ENCODE results near the gene CDC16.
"Not testable (repeated sequence)": the region's sequence is repeated elsewhere in the genome, so short reads cannot be mapped to it uniquely, and the experiment has no call there.

CDC16 gene

GRCh38 chr13:114226699-114227323, 7.9 kb upstream of the CDC16 start:
- DNase-seq (ENCODE audit: low read depth in 3 of 3): peak; percentile 75 to 85 (median 84)

- DNase-seq (ENCODE audit: low read depth in 3 of 3): no peak
Measured at GRCh38 chr13:114227528-114227927, 7.2 kb upstream of the CDC16 start.

- no peak for DNase-seq (ENCODE audit: low read depth in 3 of 3)
Measured at GRCh38 chr13:114228176-114228575, 6.5 kb upstream of the CDC16 start.

GRCh38 chr13:114229506-114229905, 5.2 kb upstream of the CDC16 start:
- no peak for DNase-seq (ENCODE audit: low read depth in 3 of 3)

GRCh38 chr13:114230117-114230516, 4.6 kb upstream of the CDC16 start:
- DNase-seq (ENCODE audit: low read depth in 3 of 3): no peak

- no peak for DNase-seq (ENCODE audit: low read depth in 3 of 3)
Measured at GRCh38 chr13:114230575-114230974, 4.1 kb upstream of the CDC16 start.

GRCh38 chr13:114231886-114232285, 2.8 kb upstream of the CDC16 start:
- DNase-seq (ENCODE audit: low read depth in 3 of 3): no peak

- DNase-seq (ENCODE audit: low read depth in 3 of 3): no peak
Measured at GRCh38 chr13:114234266-114234644, 442 bp upstream of the CDC16 start.

- no peak for DNase-seq (ENCODE audit: low read depth in 3 of 3)
Measured at GRCh38 chr13:114235697-114236096, 1.0 kb downstream of the CDC16 start.

GRCh38 chr13:114236227-114236626, 1.5 kb downstream of the CDC16 start:
- DNase-seq (ENCODE audit: low read depth in 3 of 3): no peak

GRCh38 chr13:114237415-114238112, 2.9 kb downstream of the CDC16 start:
- DNase-seq (ENCODE audit: low read depth in 3 of 3): no peak

GRCh38 chr13:114241918-114242317, 7.2 kb downstream of the CDC16 start:
- DNase-seq (ENCODE audit: low read depth in 3 of 3): no peak

- DNase-seq (ENCODE audit: low read depth in 3 of 3): no peak
Measured at GRCh38 chr13:114243971-114244370, 9.3 kb downstream of the CDC16 start.

- no peak for DNase-seq (ENCODE audit: low read depth in 3 of 3)
Measured at GRCh38 chr13:114244637-114245036, 9.9 kb downstream of the CDC16 start.

GRCh38 chr13:114248011-114248410, 13.3 kb downstream of the CDC16 start:
- DNase-seq (ENCODE audit: low read depth in 3 of 3): no peak

- no peak for DNase-seq (ENCODE audit: low read depth in 3 of 3)
Measured at GRCh38 chr13:114249077-114249476, 14.4 kb downstream of the CDC16 start.

GRCh38 chr13:114251639-114252440, 17.1 kb downstream of the CDC16 start:
- DNase-seq (ENCODE audit: low read depth in 3 of 3): not testable (repeated sequence)

GRCh38 chr13:114256547-114256946, 21.9 kb downstream of the CDC16 start:
- DNase-seq (ENCODE audit: low read depth in 3 of 3): no peak

- DNase-seq (ENCODE audit: low read depth in 3 of 3): no peak
Measured at GRCh38 chr13:114257014-114257413, 22.3 kb downstream of the CDC16 start.

GRCh38 chr13:114258589-114258988, 23.9 kb downstream of the CDC16 start:
- no peak for DNase-seq (ENCODE audit: low read depth in 3 of 3)

- DNase-seq (ENCODE audit: low read depth in 3 of 3): no peak
Measured at GRCh38 chr13:114259374-114259773, 24.7 kb downstream of the CDC16 start.

- DNase-seq (ENCODE audit: low read depth in 3 of 3): no peak
Measured at GRCh38 chr13:114259974-114260373, 25.3 kb downstream of the CDC16 start.

- no peak for DNase-seq (ENCODE audit: low read depth in 3 of 3)
Measured at GRCh38 chr13:114260814-114261213, 26.1 kb downstream of the CDC16 start.

Measured in stimulated activated CD4-positive, alpha-beta T cell treated with anti-CD3 and anti-CD28 coated beads, TNF-alpha, amount 100 ng/mL, for 48 hours (primary cell).